ENCODE data around the gene ANO10.
A peak's percentile ranks its signal among the peaks of the same experiment; 100 is the strongest.
"Not testable (repeated sequence)": the region's sequence is repeated elsewhere in the genome, so short reads cannot be mapped to it uniquely, and the experiment has no call there.

The ANO10 gene, protein sequence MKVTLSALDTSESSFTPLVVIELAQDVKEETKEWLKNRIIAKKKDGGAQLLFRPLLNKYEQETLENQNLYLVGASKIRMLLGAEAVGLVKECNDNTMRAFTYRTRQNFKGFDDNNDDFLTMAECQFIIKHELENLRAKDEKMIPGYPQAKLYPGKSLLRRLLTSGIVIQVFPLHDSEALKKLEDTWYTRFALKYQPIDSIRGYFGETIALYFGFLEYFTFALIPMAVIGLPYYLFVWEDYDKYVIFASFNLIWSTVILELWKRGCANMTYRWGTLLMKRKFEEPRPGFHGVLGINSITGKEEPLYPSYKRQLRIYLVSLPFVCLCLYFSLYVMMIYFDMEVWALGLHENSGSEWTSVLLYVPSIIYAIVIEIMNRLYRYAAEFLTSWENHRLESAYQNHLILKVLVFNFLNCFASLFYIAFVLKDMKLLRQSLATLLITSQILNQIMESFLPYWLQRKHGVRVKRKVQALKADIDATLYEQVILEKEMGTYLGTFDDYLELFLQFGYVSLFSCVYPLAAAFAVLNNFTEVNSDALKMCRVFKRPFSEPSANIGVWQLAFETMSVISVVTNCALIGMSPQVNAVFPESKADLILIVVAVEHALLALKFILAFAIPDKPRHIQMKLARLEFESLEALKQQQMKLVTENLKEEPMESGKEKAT

DNA sequence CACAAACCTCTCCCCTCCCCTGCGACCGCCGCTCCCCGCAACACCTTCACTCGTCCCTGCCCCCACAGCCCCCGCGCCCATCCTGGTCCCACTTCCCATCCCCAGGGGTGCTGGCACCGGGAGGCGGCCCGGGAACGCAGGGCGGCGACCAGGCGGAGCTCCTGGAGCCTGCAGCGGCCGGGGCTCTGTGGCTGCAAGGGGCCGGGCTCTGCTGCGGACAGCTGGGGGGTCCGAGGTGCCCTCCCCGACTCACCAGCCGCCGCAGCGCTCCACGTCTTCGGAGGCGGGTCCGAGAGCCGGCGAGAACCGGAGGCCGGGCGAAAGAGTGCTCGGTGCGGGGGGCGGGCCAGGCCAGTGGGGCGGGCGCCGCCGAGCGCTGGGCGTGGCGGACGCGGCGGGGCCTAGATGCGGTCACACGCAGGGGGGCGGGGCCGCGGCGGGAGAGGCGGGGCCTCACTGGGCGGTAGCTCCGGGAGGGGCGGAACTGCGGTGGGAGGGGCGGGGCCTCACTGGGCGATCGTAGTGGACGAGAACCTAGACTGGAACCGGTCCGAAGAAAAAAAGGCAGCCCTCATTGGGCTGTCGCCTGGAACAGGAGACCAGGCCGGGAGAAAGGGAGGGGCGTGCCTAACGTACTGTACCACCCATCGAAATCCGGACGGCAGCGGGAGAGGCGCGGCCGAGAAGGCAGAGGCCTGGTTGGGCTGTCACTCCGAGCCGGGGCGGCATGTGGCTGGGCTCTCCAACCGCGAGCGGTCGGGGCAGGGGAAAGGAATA lies at the start of gene ANO10:
ANO10 (minus strand) TSS at position 356 of the 777 bp plus-strand sequence. CDS start 16,159 bp downstream, outside the sequence.
- peak; percentile 93 for DNase-seq (ENCODE audit: low read depth, low spot score)

DNA sequence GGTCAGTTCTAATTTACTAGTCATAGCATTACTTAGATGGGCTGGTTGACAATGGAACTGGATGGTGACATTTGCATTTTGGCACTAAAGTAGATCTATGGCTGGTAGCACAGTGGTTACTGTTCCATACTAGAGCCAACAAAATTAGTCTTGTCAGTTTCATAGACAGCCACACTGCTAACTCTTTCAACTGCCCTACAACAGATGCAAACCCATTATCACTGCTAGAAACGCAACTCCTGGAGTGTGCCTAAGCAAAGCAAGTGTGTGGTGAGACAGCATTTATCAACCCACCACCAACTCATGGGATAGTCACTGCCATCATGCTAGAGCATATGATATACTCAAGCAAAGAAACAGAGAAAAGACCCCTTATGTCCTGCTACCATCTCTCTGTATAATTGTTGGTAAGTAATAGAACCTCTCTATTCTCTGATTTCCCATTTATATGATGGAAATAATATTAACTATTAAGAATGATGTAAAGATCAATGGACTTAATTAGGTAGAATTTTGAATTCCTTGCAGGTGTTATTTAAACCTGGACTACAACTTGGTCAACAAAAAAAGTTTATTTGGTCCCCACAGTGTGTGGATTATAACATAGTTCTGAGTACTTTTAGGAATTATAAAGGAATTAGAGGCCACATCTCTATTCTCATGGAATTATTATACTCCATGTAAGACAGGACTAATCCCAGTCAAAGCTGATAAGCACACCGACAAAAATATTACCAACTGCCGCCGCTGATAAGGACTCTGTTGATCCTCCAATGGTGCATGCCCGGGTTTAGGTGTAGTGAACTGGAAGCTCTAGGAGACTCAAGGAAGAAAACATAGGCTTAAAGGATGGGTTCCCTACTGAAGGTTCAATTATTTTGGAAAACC lies 49.1 kb upstream of the ANO10 start:
- DNase-seq (ENCODE audit: low read depth, low spot score): no peak

DNA sequence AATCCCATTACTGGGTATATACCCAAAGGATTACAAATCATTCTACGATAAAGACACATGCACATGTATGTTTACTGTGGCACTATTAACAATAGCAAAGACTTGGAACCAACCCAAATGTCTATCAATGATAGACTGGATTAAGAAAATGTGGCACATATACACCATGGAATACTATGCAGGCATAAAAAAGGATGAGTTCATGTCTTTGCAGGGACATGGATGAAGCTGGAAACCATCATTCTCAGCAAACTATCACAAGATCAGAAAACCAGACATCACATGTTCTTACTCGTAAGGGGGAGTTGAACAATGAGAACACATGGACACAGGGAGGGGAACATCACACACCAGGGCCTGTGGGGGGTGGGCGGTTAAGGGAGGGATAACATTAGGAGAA lies 43.2 kb upstream of the ANO10 start:
- DNase-seq (ENCODE audit: low read depth, low spot score): not testable (repeated sequence)

DNA sequence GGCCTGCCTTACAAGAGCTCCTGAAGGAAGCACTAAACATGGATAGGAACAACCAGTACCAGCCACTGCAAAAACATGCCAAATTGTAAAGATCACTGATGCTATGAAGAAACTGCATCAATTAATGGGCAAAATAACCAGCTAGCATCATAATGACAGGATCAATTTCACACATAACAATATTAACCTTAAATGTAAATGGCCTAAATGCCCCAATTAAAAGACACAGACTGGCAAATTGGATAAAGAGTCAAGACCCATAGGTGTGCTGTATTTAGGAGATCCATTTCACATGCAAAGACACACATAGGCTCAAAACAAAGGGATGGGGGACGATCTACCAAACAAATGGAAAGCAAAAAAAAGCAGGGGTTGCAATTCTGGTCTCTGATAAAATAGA lies 39.6 kb upstream of the ANO10 start:
- not testable (repeated sequence) for DNase-seq (ENCODE audit: low read depth, low spot score)

DNA sequence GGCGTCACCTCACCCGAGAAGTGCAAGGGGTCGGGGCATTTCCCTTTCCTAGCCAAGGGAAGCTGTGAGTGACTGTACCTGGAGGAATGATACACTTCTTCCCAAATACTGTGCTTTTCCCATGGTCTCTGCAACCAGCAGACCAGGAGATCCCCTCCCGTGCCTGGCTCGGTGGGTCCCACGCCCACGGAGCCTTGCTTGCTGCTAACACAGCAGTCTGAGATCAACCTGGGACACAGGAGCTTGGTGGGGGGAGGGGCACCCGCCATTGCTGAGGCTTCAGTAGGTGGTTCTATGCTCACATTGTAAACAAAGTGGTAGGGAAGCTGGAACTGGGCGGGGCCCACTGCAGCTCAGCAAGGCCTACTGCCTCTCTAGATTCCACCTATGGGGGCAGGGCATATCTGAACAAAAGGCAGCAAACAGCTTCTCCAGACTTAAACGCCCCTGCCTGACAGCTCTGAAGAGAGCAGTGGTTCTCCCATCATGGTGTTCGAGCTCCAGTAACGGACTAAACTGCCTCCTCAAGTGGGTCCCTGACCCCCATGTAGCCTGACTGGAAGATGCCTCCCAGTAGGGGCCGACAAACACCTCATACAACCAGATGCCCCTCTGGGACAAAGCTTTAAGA lies 37.6 kb upstream of the ANO10 start:
- DNase-seq (ENCODE audit: low read depth, low spot score): no peak

DNA sequence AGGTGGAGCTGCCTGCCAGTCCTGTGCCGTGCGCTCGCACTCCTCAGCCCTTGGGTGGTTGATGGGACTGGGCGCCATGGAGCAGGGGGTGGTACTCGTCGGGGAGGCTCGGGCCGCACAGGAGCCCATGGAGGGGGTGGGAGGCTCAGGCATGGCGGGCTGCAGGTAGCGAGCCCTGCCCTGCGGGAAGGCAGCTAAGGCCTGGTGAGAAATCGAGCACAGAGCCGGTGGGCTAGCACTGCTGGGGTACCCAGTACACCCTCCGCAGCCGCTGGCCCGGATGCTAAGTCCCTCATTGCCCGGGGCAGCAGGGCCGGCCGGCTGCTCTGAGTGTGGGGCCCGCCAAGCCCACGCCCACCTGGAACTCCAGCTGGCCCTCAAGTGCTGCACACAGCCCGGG lies 34.6 kb upstream of the ANO10 start:
- DNase-seq (ENCODE audit: low read depth, low spot score): not testable (repeated sequence)

DNA sequence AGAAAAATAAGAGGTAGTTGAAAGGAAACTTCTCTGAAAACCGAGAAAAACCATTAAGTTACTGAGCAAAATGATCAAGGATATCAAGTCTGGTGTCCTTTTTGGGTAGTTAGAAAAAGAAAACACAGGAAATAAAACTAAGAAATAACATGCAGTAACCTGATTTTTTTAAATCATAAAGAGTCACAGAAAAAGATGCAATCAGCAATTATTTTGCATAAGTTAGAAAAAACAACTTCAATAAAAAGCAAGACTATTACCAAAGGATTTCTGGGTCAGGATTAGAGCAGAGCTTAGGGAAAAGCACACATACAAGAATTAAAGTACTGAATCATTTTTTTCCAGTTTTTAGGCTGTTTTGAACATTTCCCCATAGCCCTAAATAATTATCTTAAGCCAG lies 28.5 kb upstream of the ANO10 start:
- no peak for DNase-seq (ENCODE audit: low read depth, low spot score)

DNA sequence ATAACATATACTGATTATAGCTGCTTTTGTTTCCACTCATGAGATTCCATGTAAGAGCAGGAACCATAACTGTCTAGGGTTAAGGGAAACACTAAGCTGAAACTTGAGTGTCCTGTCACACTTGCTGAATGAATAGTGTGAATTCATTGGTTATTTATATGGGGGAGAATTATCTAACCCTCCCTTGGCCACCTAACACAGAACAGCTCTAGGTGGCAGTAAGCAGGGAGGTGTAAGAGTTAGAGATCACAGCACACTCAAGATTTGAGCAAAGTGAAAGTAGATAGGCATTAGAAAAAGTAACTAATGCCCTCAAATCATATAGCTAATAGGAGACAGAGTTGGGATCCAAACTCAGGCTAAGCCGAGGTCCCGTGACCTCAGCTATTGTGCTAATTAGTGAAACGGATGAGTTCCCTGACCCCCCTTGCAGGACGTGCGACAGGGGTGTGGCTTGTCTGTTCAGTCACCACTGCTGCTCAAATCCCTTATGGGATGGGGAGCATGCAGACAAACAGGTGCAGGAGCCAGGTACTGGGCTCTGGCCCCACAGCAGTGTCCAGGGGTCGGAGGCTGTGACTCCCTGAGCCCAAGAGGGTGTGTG lies 27.7 kb upstream of the ANO10 start:
- no peak for DNase-seq (ENCODE audit: low read depth, low spot score)

DNA sequence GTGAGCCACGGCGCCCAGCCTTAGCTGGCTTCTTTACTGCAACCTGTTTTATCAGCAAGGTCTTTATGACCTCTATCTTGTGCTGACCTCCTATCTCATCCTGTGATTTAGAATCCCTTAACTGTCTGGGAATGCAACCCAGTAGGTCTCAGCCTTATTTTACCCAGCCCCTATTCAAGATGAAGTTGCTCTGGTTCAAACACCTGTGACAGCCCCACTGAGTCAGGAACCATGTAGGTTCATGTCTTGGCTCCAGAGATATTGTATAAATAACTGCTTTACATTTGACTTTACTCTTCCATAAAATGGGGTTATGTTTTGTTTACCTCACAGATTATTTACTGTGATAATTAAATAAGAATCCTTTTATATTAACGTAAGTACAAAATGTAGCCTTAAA lies 27.1 kb upstream of the ANO10 start:
- DNase-seq (ENCODE audit: low read depth, low spot score): no peak

DNA sequence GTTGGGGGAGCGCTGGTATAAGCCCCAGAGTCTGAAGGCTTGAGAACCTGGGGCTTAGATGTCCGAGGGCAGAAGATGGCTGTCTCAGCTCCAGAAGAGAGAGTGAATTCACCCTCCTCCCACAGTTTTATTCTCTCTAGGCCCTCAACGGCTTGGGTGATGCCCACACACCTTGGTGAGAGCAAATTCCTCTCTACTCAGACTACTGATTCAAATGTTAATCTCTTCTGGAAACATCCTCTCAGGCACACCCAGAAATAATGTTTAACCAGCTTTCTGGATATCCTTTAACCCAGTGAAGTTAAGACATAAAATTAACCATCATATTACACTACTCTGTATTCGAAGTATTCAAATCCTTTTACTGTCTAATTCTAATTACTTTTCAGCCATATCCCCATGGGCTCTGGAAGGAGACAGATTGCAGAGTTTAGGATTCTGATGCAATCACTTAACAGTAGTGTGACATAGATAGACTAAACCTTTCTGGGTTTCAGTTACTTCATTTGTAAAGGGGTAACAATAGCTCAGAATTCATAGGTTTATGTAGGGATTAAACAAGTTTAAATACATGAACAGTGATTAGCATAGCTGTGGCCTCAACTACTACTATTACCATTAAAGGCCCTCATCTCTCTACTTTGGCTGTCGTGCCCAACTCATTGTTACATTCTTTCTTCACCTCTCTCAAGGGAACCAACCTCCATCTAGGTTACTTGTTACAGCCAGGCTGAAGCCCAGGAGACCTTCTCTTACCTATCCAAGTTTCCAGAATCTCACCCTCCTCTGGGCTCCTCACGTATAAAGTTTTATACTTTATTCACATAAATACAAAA lies 25.7 kb upstream of the ANO10 start:
- DNase-seq (ENCODE audit: low read depth, low spot score): no peak

DNA sequence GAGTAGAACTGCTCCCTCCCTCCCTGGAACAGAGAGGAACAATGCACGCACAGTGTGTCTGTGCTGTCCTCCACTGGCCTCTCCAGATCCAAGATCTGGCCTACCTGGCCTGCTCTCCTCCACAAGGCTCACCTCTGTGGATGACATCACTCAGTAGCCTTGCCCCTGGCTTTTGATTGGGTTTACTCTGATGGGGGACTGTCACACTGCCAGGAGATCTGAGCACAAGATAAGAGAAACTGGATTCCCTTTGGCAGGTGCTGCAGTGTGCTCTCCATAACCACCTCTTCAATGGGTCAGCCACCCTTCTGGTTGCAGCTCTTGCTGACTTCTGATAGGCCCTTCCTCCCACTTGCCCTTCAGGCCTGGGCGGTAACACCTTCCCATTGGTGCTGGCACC lies 22.6 kb upstream of the ANO10 start:
- DNase-seq (ENCODE audit: low read depth, low spot score): no peak

DNA sequence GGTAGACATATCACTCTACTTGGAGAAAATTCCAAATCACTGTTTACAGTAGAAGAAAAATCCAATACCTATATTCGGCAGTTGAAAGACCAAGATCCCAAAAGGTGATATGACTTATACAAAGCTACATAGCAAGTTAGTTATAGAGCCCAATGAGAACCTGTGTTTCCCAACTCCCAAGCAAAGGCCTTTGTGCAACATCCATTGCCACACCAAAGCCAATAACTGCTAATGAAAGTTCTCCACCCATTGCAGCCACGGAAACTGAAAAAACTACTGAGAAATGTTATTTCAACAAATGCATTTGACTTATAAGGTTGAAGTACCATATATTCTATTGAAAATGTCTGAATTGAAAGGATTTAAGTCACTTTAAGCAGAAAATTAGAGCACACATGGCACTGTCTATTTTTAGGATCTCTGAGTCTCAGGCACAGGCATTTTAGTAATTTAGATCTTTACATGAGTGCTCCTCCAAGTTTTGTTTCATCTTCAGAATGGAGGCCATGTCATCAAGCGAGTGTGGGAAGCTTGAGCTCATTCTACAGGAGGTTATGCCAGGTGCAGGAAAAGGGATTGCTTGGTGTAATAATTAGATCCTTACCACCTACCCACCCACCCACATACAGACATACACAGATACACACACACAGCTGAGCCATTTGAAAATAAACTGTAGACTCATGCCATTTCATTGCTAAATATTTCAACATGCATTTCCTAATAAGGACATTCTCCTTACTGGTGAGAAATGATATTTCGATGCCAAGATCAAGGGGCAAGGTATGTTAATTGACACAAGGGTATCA lies 19.7 kb upstream of the ANO10 start:
- no peak for DNase-seq (ENCODE audit: low read depth, low spot score)

DNA sequence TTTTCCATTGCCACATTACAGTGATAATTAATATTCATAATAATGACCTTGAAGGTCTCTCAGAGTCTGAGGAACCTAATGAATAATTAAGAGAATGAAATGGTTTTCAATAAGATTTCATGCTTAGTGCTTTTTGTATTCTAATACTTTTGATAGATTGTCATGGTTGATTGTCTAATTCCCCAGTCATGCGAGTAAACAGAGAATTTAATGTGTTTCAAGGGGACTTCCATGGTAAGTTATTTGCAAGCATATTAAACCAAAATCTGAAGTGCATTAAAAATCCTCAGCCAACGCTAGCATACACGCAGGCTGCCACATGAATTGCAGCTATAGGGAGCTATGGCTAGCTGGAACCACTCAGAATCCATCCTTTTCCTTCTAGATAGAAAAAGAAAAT lies 18.9 kb upstream of the ANO10 start:
- DNase-seq (ENCODE audit: low read depth, low spot score): no peak

DNA sequence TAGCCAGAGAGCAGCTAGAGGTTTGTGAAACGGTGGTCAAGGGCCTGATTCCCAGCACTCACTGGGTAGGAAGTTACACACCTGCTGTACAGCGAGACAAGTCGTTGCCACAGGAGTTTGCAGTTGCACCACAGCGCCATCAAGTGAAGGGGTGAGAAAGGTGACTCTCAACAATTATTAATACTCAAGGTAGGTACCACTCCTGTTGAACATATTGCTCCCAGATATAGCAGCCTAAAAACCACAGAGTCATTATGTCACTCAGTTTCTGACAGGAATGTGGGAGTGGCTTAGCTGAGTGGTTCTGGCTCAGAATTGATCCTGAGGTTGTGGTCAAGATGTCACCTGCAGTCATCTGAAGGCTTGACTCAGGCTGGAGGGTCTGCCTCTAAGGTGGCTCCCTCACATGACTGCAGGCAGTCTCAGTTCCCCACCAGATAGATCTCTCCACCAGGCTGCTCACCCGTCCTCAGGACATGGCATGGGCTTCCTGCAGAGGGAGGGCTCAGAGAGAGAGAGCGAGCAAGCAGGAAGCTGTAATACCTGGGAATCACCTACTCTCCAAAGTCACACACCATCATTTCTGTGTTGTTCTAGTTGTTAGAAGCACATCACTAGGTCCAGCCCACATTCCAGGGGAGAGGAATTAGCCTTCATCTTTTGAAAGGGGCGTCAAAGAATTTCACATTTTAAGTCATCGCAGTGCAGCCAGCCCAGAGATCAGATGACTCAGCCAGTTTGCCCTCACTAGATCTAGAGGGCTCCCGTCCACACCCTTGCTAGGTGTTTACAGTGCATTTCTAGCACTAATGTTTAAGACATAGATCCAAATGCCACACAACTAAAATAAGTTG lies 17.0 kb upstream of the ANO10 start:
- DNase-seq (ENCODE audit: low read depth, low spot score): no peak

DNA sequence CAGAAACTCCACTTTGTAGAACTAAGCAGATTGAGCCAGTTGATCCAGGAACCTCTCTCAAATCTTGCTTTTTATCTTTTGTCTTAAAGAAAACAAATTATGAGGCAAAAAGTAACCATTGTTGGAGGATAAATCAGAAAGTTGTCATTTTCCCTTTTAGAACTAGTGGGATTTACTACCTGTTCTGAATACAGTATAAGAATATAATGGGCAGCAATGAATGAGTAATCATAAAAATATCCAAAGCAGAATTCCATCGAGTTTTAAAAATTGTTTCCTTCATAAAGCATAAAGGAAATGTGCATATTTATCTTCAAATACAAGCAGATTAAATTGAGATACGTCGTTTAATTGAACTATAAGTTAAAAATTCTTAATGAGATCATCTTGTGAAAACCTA lies 15.9 kb upstream of the ANO10 start:
- no peak for DNase-seq (ENCODE audit: low read depth, low spot score)

DNA sequence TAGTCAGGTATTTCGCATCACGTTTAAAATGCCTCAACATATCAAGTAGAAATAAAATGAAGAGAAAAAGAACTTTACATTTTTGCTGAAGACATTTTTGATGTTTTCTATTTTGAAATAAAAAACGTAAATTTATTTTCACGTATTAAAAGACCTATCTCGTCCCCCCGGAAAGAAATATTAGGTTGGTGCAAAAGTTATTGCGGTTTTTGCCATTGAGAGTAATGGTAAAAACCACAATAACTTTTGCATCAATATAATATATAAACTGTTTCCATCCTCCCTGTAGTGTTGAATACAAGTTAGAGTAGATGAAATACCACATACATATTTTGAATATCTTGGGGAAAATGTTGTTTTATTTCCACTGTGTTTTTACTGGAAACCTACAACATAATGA lies 11.2 kb upstream of the ANO10 start:
- DNase-seq (ENCODE audit: low read depth, low spot score): no peak

DNA sequence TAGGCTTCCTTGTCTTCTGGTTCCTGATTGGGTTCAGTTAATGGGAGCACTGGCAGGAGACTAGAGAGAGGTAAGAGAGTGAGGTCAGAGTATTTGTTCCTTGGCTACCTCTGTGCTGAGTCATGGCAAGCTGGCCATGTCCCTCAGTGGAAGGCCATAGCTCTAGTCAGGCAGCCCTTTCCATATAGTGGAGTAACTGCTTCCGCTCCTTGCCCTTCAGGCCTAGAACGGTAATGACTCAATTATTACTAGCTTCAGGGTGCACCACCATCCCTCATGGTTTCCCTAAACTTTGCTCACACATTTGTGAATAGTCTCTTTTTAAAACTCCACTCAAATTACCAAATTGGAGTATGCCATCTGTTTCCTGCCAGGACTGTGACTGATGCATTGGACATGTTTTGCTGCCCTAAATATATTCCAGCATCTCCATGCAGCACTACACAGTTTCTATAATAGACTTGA lies 10.5 kb upstream of the ANO10 start:
- DNase-seq (ENCODE audit: low read depth, low spot score): no peak

DNA sequence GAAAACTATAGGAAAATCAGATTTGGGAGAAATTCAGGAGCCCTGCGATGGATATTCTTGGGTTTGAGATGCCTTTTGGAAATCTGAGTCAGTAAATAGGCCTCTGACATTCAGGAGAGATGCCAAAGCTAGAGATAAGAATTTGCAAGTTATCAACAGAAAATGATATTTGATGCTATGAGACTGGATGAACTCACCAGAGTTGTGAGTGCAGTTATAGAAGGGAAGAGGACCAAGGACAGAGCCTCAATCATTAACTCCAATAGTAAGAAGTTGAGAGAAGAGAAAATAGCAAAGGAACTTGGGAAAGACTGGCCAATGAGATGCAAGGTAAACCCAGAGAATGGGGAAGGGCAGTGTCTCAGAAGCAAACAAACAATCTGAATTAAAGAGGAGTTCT lies 7.9 kb upstream of the ANO10 start:
- no peak for DNase-seq (ENCODE audit: low read depth, low spot score)
